Measurements from ENCODE around the gene LMO3.

Gene LMO3

GRCh38 chr12:16588812-16589211 lies 17.1 kb downstream of the LMO3 start:
- DNase-seq (ENCODE audit: low read depth in 2 of 2) = peak in 1 of 2 donors; percentile 61
- TF ChIP-seq CTCF (IDR thresholded peaks at IDR 0.05; ENCODE audit: low read depth, low read length) = no peak
- no peak overlapping the region for H3K4me3 ChIP-seq (replicated peaks in 1 of 2; ENCODE audit: low read depth in 2 of 2, low read length in 2 of 2)

- no peak for DNase-seq (ENCODE audit: low read depth in 2 of 2)
- TF ChIP-seq CTCF (IDR thresholded peaks at IDR 0.05; ENCODE audit: low read depth, low read length) = no peak
- no peak overlapping the region for H3K4me3 ChIP-seq (replicated peaks in 1 of 2; ENCODE audit: low read depth in 2 of 2, low read length in 2 of 2)
Measured at GRCh38 chr12:16587514-16587913, 18.4 kb downstream of the LMO3 start.

- no peak for TF ChIP-seq CTCF (IDR thresholded peaks at IDR 0.05; ENCODE audit: low read depth, low read length)
- H3K4me3 ChIP-seq (replicated peaks in 1 of 2; ENCODE audit: low read depth in 2 of 2, low read length in 2 of 2) = no peak overlapping the region
- DNase-seq (ENCODE audit: low read depth in 2 of 2) = no peak
Measured at GRCh38 chr12:16587110-16587453, 18.9 kb downstream of the LMO3 start.

- no peak overlapping the region for H3K4me3 ChIP-seq (replicated peaks in 1 of 2; ENCODE audit: low read depth in 2 of 2, low read length in 2 of 2)
- DNase-seq (ENCODE audit: low read depth in 2 of 2) = peak; percentile 93 to 96
- TF ChIP-seq CTCF (IDR thresholded peaks at IDR 0.05; ENCODE audit: low read depth, low read length) = no peak
Measured at GRCh38 chr12:16586350-16587109, 19.4 kb downstream of the LMO3 start.

GRCh38 chr12:16585781-16586180 lies 20.2 kb downstream of the LMO3 start:
- no peak for TF ChIP-seq CTCF (IDR thresholded peaks at IDR 0.05; ENCODE audit: low read depth, low read length)
- H3K4me3 ChIP-seq (replicated peaks in 1 of 2; ENCODE audit: low read depth in 2 of 2, low read length in 2 of 2) = no peak overlapping the region
- DNase-seq (ENCODE audit: low read depth in 2 of 2) = no peak

GRCh38 chr12:16583969-16584745 lies 21.8 kb downstream of the LMO3 start:
- H3K4me3 ChIP-seq (replicated peaks in 1 of 2; ENCODE audit: low read depth in 2 of 2, low read length in 2 of 2) = no peak overlapping the region
- DNase-seq (ENCODE audit: low read depth in 2 of 2) = peak; percentile 50 to 65
- no peak for TF ChIP-seq CTCF (IDR thresholded peaks at IDR 0.05; ENCODE audit: low read depth, low read length)

All from cardiac fibroblast (primary cell).